NCI-H82 treated with DMSO at 0.1 percent for 48 hours (cell line): ENCODE results near the gene BMF.
A peak's percentile ranks its signal among the peaks of the same experiment; 100 is the strongest.

Experiments used
- DNase-seq: peaks from one replicate; lab custom pipeline; 2025; ENCODE audit not compliant: unreplicated experiment; lab: John Stamatoyannopoulos, UW

Gene BMF

DNA sequence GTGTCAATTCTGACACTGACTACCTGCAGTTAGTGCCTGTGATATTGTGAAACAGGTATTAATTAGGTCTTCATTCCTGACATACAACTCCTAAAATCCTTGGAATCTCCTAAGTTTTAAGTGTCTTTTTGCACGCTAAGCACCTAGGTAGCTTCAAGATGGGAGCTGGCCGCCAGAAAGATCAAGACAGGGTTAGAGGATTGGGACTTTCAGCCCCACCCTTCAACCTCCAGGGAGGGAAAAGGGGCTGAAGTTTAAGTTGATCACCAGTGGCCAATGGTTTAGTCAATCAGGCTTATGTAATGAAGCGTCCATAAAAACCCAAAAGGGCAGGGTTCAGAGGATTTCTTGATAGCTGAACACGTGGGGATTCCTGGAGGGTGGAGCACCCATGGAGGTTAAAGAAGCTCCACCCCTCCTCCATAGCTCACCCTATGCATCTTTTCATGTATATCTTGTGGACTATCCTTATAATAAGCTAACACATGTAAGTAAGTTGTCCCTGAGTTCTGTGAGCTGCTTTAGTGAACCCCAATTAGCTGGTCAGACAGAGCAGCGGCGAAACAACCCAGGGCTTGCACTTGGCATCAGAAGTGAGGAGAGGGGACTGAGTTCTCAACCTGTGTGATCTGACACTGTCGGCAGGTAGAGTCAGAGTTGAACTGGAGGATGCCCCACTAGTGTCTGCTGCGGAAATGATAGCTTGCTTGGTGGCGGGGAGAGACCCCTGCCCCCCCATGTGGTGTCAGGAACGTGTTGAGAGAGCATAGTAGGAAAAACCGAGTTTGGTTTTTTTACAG is 56.9 kb downstream of the BMF start:
- DNase-seq, result no peak

DNA sequence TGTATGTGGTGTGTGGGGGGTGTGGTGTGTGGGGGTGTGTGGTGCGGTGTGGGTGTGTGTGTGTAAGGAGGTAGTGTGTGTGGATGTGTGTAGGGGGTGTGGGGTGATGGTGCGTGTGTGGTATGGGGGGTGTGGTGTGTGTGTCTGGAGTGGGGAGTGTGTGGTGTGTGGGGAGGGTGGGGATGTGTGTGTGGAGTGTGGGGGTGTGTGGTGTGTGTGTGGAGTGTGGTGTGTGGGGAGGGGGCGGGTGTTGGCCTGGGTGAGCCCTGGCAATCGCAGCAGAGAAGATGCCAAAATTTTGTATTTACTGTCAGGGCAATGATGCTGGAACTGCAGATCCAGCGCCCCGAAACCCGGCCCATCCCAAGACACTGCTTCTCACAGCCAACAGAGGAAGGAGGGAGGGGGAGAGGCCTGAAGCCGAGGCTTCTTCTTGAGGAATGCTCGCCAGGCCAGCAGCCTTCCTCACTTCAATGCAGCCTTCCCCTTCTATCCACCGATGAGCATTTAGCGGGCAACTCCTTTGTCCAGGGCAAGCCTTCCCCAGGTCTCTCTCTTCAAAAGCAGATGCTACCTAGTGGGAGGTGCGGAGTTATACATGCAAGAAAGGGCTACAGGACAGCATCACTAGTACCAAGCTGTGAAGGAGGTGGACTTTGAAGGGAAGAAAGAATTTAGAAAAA is 57.8 kb downstream of the BMF start:
- DNase-seq, result no peak

DNA sequence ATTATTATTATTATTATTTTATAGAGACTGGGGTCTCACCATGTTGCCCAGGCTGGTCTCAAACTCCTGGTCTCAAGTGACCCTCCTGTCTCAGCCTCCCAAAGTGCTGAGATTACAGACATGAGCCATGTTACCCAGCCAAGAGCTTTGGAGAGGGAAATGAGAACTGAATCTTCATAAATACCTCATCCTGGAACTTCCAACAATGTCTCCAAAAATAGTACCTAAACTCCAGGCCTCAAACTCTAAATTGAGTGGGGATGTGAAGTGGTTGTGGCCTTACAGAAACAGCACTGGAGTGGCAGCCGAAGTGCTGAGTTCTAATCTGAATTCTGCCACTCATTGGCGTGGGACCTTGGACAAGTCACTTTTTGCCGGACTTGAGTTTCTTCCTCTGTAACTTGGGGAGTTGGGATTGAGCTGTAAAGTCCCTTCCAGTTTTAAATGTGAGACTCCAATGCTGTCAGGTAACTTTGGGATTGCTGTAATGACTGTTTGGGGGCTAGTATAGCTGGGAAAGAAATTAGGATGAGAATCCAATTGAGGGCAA is 59.7 kb downstream of the BMF start:
- no peak for DNase-seq

DNA sequence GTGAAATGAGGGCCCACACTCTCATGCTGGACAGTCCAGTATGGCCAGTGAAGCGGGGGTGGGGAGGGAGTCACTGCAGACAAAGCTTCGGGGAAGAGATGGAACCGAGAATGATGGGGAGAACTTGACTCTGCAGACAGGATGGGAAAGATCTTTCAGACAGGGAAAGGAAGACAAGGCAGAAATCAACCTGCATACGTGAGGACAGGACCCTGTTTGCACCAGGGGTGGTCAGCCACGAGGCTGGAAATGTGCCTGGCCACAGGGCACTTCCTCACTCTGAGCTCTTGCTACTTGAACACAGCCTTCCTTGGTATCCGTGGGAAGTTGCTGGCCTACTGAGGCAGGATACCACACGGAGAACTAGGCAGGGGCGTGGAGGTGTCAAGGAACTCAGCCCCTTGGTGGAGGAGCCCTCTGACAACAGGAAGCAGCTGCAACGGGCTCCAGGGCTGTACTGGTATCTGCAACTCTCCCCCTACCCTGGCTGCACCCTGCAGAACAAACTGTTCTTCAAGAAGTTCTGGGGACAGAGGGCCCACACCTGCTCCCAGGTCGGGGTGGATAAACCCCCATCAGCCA is 60.4 kb downstream of the BMF start:
- no peak for DNase-seq

DNA sequence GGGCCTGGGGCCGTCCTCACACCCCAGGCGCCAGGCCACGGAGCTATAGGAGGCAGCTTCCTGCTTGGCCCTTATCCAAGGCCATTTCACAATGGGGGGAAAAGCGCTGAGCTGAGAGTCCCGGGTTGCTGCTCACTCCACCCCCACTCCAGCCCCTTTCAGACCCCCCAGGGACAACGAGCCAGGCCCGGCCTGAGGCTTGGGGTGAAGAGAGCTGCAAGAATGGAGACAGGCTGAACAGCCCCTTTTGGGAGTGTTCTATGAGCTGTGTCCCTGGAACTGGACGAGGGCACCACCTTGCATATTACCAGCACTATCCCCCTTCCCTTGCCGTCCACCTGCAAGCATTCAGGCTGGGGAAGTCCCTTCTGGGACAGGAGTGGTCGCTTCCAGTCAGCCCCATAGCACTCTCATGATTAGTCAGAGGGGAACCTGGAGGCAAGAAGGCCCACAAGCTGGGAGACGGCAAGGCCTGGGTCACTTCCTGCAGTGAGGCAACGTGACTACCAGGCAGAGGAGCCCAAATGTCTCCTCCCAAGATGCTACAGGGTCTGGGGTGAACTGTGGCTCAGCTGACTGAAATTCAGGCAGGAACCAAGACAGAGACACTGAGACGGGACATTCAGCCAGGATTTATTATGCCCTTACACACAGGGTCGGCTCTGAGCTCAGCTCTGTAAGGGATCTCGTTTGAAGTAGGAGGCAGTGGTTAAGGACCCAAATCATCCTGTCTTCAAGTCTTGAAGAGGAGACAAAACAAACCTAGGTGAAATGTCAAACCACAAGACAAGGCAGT is 61.1 kb downstream of the BMF start:
- DNase-seq, result no peak

DNA sequence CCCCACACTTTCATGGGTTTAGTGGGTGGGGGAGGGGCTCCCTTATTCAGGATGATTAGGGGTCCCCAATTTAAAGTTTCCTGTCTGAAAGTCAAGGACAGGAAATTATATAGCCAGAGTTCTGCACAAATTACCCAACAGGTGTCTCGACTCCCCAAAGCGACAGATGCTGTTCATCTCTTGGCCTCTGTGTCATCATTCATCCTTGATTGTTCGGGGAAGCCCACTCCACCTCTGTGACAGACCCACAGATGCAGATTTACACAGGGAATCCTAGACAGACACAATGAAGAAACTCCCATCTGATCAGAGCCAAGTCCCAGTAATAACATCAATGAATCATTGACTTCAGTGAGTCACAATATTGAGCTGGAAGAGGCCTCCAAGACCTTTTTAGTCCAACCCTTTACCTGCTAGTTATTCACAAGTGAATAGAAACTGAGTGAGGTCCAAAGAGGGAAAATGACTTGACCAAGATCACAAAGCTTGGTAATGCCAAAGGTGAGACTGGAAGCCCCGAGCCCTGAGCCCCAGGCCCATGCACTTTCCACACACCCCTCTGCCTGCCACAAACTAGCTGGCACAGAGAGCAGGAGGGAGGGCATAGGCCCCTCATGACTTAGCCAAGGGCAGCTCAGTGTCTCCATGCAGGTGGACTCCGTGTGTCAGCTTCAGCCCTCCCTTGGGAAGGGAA is 61.8 kb downstream of the BMF start:
- DNase-seq, result no peak

DNA sequence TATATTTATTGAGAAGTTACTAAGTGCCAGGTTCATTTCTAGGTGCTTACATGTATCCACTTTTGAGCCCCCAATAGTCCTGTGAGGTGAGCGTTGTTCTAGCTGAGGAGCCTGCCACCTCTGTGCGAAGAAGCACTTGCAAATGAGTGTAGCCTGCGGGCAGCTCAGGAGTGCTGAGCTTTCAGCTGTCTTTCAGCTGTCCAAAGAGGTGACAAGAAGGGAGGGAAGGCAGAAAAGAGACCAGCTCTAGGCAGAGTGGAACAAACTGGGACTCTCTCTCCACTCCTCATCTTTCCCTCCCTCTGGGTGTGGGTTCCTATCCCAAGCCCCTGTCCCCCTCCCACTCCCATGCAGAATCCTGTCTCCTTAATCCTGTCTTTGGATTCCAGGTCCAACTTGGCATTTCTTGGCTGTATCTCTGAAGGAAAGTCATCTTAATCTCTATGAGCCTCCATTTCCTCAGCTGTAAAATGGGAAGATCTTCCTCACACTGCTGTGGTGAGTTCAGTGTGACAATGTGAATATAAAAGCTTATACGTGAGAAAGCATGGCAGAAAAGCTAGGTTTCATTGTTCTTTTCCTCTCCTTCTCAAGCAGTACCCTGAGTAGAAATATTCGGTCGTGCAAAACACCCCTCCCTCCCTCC is 63.0 kb downstream of the BMF start:
- DNase-seq, result no peak

DNA sequence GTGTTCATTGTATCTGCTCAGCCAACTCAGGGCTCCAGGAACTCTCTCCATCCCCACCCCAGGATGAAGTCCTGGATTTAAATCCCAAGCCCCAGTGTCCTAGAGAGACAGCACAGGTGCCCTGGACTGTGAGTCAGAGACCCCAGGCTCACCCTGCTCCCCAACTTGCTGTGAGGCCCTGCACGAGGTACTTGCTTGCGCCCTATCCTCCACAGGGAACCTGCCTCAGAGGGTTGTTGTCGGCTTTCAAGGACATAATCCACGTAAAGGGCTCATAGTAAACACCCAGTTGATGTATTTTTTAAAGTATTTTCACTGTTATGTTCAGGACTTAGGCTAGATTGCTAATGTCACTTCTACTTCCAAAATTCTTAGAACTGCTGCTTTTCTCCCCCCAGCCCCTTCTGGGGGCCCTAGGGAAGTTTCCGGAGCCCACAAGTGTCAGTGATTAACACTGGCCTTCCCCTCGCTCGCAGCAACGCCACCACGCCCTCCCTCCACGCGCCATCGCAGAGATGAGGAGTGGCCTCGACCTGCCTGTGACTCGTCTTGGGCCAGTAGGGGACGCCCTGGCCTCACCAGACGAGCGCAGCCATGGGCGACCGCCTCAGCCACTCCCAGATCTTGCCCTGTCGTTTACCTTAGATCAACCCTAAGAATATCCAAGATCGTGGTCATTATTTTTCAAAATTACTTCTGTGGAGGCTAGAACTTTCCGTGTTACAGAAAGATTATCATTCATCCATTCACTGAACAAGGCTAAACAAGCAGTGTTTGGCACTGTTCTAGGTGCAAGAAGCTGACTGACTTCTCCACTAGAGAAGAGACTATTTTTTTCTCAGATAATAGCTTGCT is 63.7 kb downstream of the BMF start:
- DNase-seq, result peak; percentile 61

DNA sequence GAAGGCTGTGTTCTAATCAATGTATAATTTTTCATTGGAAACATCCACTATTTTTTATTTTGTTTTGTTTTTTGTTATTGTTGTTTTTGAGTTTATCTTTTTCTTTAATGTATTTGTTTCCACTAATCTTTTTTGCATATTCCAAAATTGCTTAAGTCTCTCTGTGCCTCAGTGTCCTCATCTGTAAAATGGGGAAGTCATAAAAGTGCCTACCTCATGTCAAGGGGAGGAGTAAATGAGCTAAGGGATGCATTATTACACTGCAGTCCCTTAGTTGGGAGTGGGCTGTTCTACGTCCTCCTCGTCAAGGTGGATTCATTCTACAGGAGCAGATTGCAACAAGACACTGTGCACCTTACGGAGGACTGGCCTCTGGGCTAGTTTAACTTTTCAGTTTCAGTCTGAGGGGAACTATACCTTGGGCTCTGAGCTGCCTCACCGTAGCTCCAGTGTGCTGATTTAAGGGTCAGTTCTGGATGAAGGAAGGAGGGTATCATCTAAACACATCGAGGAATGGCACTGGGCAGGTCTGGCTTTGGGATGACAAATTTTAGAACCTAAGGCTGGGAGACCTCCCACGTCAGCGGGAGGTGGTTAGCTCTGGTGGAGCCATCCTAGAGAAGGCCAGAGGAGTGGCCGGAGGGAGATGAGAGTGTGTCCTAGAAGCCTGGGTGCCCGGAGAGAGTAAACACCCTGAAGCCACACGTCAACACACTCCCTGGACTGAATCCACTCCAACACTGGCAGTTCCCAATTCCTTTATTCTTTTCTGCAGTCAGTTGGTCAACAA is 64.6 kb downstream of the BMF start:
- DNase-seq, result no peak

DNA sequence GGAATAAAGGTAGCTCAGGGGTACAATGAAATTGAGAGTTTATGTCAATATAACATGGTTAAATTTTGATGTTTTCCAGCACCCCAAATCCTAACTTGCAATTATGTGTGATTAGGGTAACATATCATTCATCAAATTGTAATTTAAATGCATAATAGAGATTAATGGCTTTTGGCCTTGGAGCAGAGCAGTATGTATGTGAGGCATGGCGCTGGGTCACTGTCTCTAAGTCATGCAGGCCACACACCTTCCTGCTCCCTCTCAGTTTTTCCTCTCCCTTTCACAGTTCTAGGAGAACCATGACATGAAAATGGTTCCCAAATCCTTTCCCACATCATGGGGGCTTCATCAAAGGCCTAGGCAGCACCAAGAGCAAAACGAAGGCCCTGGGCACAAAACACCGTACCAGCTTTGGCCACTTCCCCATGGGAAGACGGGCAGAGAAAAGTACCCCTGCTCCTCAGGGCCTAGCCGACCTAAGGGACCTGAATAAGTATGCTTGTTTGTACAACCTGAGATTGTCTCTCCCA is 65.8 kb downstream of the BMF start:
- no peak for DNase-seq

DNA sequence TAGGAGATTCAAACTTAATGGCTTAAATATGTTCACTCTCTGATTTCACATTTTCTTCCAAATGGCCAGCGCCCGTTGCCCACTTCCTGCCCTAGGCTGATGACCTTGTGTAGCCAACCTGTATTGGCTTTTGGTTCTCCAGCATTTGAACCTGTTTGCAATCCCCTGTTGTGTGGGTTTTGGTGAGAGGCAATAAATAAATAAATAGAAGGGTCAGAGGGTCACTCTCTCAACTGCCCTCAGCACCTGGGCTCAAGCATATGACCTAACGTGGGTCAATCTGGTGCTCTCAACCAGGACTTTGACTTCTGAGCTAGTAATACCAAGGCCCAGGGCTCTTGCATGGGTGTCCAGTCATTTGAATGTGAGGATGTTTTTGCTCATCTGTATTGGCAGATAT is 67.9 kb downstream of the BMF start:
- DNase-seq, result no peak

DNA sequence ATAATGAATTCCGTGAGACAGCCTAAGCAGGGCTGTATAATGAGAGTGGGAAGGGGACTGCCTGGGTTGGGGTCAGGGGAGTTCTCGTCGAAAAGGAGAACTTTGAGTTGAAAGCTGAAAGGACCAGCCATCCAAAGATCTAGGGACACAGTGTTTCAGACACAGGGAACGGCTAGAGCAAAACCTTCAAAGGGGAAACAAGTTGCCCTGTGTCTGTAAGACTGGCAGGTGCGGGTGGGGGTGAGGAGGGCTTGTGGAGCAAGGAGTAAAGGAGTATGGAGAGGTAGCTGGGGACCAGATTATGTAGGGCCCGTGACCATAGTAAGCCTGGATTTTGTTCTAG is 68.4 kb downstream of the BMF start:
- DNase-seq, result no peak

DNA sequence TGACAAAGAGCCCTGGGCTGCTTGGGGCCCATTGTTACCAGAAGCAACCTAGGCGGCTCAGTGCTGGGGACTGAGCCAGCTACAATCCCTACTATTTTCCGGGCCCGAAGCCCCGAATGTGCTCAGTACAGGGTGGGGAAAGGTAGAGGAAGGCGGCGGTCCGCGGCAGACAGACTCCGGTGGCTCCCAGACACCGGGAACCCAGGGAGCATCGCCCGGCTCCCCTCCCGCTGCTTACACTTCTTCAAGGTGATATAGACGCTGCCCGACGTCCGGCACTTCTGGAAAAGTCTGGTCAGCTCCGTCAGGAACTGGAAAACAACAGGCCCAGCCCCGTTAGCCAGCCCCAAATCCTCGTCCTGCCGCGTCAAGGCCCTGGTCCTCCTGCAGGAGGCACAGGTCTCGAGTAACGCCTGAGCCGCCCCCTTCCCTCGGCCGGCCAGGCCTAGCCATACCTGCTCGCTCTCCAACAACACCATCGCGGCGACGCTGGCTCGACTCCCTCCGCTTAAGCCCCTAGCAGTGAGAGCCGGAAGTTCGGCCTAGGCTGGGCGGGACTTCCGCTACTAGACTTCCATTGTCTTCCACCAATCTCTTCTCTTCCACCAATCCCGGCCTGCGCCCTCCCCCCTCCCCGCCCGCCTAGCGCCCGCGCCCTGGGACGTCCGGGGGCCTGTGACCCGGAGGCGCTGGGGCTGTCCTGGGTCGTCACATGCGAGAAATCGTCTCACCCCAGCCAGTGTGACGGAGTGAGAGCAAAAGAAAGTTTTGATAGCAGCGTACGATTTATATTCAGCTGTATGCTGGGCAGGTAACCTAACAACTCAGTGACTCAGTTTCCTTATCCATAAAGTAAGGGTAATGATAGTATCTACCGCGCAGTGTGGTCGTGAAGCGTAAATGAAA is 69.8 kb downstream of the BMF start, which contains the start of gene SRP14:
Gene SRP14 (minus strand): TSS at position 544 of the 906 bp plus-strand sequence. CDS start 65 bp downstream, at position 479.
- peak; percentile 81 for DNase-seq

DNA sequence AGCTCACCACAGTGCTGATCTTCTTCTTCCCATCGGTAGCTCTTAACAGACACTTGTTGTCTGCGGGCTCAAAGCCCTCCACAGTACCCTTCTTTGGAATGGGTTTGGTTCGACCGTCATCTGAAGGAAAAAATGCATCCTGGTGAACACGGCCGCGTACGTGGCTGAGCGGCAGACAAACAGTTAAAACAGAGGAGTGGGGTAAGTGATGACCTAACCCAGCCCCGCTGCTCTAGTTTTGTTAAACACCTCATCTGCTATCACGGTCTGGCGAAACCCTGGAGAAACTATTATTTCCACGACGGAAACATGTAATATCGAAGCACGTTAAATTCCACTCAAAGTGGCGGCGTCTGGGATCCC is 70.4 kb downstream of the BMF start:
- DNase-seq, result no peak
